HUES64 (cell line): ENCODE measurements around the gene RGPD4.

ENCODE experiments used
- H3K27ac ChIP-seq: 2 replicates; pipeline ENCODE4 v1.7.0; 2013; ENCODE audit warnings: low read depth, low read length, inconsistent platforms
- H3K27me3 ChIP-seq: 2 replicates; pipeline ENCODE4 v1.6.1; 2013; ENCODE audit warnings: mild to moderate bottlenecking, low read length; ENCODE audit not compliant: insufficient read depth
- H3K36me3 ChIP-seq: 2 replicates; pipeline ENCODE4 v1.6.1; 2013; ENCODE audit warnings: mild to moderate bottlenecking, low read length; ENCODE audit not compliant: insufficient read depth
- H3K4me1 ChIP-seq: 2 replicates; pipeline ENCODE4 v1.6.1; 2013; ENCODE audit warnings: mild to moderate bottlenecking, low read length, moderate library complexity; ENCODE audit not compliant: insufficient read depth
- H3K4me3 ChIP-seq: 2 replicates; pipeline ENCODE4 v1.5.1; 2013; ENCODE audit warnings: mild to moderate bottlenecking, low read length, moderate library complexity
- H3K9ac ChIP-seq: 2 replicates; pipeline ENCODE4 v1.6.1; 2013; ENCODE audit warnings: mild to moderate bottlenecking, low read depth, low read length
- H3K9me3 ChIP-seq: 2 replicates; pipeline ENCODE4 v1.6.1; 2013; ENCODE audit warnings: low read depth, low read length; ENCODE audit not compliant: insufficient read depth
- WGBS: fragments of 150-250, 120-280 bp; methylation state at CpG from one replicate; pipeline ENCODE4 v1.1.7; 2013; ENCODE audit warnings: missing lambda C conversion rate; 5-methylcytosine and 5-hydroxymethylcytosine counted together

Gene RGPD4

GRCh38 chr2:107927034-107927534 lies 100.4 kb downstream of the RGPD4 start:
- Histone ChIP-seq H3K9ac (no peak overlapping the region), H3K36me3 (no peaks in the 10 kb centered on the region), H3K27ac (no peak overlapping the region), H3K4me1 (no peaks in the 10 kb centered on the region), H3K9me3 (no peaks in the 10 kb centered on the region), H3K27me3 (no peaks in the 10 kb centered on the region), H3K4me3 (no peak overlapping the region)
- WGBS, result 89% methylated on average over 3 of the region's 3 CpGs

- Histone ChIP-seq H3K27ac (no peak overlapping the region), H3K4me1 (no peaks in the 10 kb centered on the region), H3K4me3 (no peak overlapping the region), H3K27me3 (no peaks in the 10 kb centered on the region), H3K36me3 (no peaks in the 10 kb centered on the region), H3K9me3 (no peaks in the 10 kb centered on the region), H3K9ac (no peak overlapping the region)
- 91% methylated on average over 3 of the region's 3 CpGs for WGBS
These were observed 104.7 kb downstream of the RGPD4 start for GRCh38 chr2:107931412-107931811.

DNA sequence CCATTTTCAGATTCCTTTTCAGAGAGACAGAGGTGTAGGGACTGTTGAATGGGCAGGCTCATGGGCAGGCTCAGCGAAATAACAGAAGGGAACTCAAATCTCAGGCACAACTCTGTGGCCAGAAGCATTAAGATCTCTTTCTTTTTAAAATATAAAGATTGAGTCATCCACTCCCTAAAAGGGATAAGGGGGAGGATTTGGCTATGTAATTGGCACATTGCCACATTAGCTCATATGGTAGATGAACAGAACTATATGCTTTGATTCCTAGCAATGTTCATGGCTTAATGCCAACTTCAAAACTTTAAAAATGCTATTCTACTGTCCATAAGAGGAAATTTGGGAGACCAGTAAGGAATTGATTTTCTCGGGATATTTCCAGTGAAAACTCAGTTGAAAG lies 105.8 kb downstream of the RGPD4 start:
- no peak overlapping the region for H3K4me3 ChIP-seq
- H3K9me3 ChIP-seq, result no peaks in the 10 kb centered on the region
- no peaks in the 10 kb centered on the region for H3K36me3 ChIP-seq
- H3K4me1 ChIP-seq, result no peaks in the 10 kb centered on the region
- H3K27ac ChIP-seq, result no peak overlapping the region
- no peak overlapping the region for H3K9ac ChIP-seq
- H3K27me3 ChIP-seq, result no peaks in the 10 kb centered on the region
- 86% methylated on average over 2 of the region's 2 CpGs for WGBS

DNA sequence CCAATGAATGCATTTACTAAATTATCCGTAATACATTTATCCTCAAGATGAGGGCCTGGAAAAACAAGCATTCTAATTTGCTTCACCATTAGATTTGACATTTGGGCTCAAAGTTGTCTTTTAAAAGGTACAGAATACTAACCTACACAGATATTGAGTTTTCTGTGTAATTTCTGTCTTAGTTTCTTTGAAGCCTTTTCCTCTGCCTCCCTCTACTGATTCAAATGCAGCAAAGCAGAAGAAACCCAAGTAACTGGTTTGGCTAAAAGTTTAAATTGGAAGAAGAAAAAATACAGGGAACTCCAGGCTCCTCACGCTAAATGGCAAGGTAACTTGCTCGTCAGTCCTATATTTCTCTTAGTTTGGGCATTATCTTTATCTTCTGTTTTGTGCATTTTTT lies 106.3 kb downstream of the RGPD4 start:
- Histone ChIP-seq H3K27ac (no peak overlapping the region), H3K9ac (no peak overlapping the region), H3K27me3 (no peaks in the 10 kb centered on the region), H3K36me3 (no peaks in the 10 kb centered on the region), H3K4me1 (no peaks in the 10 kb centered on the region), H3K4me3 (no peak overlapping the region), H3K9me3 (no peaks in the 10 kb centered on the region)
- WGBS, result 96% methylated on average over 3 of the region's 3 CpGs

- no peaks in the 10 kb centered on the region for H3K36me3 ChIP-seq
- no peak overlapping the region for H3K9ac ChIP-seq
- 20% methylated on average over 3 of the region's 5 CpGs for WGBS
- no peaks in the 10 kb centered on the region for H3K4me1 ChIP-seq
- no peak overlapping the region for H3K4me3 ChIP-seq
- no peak overlapping the region for H3K27ac ChIP-seq
- no peaks in the 10 kb centered on the region for H3K27me3 ChIP-seq
- peaks cover 1% of the 10 kb centered on the region for H3K9me3 ChIP-seq
These were observed 110.0 kb downstream of the RGPD4 start for GRCh38 chr2:107936433-107937359.
